HepG2 (cell line): ENCODE results near the gene TRIM54. TPM values are rescaled to one million over a fixed set of nuclear protein-coding genes. Genes with fewer than 3 reads are reported as not detected.

Experiments
- CENPT ChIP-seq: sonication (generic); formaldehyde crosslinking; IDR thresholded peaks from 2 replicates; pipeline ENCODE4 v1.8.0; 2022; ENCODE audit warnings: low read depth, mild to moderate bottlenecking, moderate library complexity, missing genetic modification reagents
- DNMT1 ChIP-seq: sonication (generic); formaldehyde crosslinking; IDR thresholded peaks from 2 replicates; pipeline ENCODE4 v1.5.1; 2020; ENCODE audit warnings: mild to moderate bottlenecking, missing genetic modification reagents
- HNF4G ChIP-seq, 2 experiments: sonication (generic) in 1 of 2; formaldehyde crosslinking in 1 of 2; IDR thresholded peaks; 2 replicates each; pipeline versions ENCODE4 v1.4.0 to v1.6.1; 2011 to 2020; ENCODE audit warnings: borderline replicate concordance in 2 of 2, low read depth in 2 of 2, mild to moderate bottlenecking in 2 of 2, low read length in 1 of 2, missing genetic modification reagents in 1 of 2, moderate library complexity in 1 of 2
- KDM5A ChIP-seq: fragments of 200-600 bp; sonication (generic); IDR thresholded peaks from 2 replicates; pipeline ENCODE4 v1.7.0; 2018; ENCODE audit warnings: antibody characterized with exemption, mild to moderate bottlenecking, low read length, borderline replicate concordance
- KMT2A ChIP-seq: sonication (generic); formaldehyde crosslinking; IDR thresholded peaks from 2 replicates; pipeline ENCODE4 v1.4.0; 2020; ENCODE audit warnings: missing genetic modification reagents
- NCOA1 ChIP-seq: sonication (generic); formaldehyde crosslinking; IDR thresholded peaks from 2 replicates; pipeline ENCODE4 v1.9.0; 2021; ENCODE audit warnings: missing genetic modification reagents
- NR3C1 ChIP-seq: sonication (generic); formaldehyde crosslinking; IDR thresholded peaks from 2 replicates; pipeline ENCODE4 v1.4.0; 2020; ENCODE audit warnings: missing genetic modification reagents
- SNAI1 ChIP-seq: sonication (generic); formaldehyde crosslinking; IDR thresholded peaks from 2 replicates; pipeline ENCODE4 v1.5.0; 2020; ENCODE audit warnings: mild to moderate bottlenecking, missing genetic modification reagents, borderline replicate concordance
- TARDBP ChIP-seq: sonication (generic); formaldehyde crosslinking; IDR thresholded peaks from 2 replicates; pipeline ENCODE4 v1.8.0; 2022; ENCODE audit warnings: mild to moderate bottlenecking, missing genetic modification reagents
- ZNF207 ChIP-seq: fragments of 450-650 bp; IDR thresholded peaks from 2 replicates; pipeline ENCODE4 v1.6.1; 2016; ENCODE audit warnings: antibody characterized with exemption, borderline replicate concordance
- polyA plus RNA-seq, 8 experiments: library from polyadenylated mRNA; depleted of rRNA in 3 of 8; stranded (reverse) in 7 of 8; unstranded in 1 of 8; fragments of >200 nt; fragmentation: Illumina TruSeq in 4 of 8; extraction: Trizol in 4 of 8; gene quantifications; 2 replicates each; pipeline versions ENCODE4 v1.2.1 to v1.2.3, GENCODE V29; 2011 to 2016; ENCODE audit warnings: low read depth in 4 of 8, missing spikeins in 1 of 8, mixed read lengths in 1 of 8; ENCODE audit not compliant: insufficient read depth in 1 of 8
- total RNA-seq, 5 experiments: library from RNA; depleted of rRNA; stranded (reverse); fragments of >200 nt; fragmentation: Illumina TruSeq; extraction: Trizol; gene quantifications; 2 replicates each; pipeline ENCODE4 v1.2.3, GENCODE V29; 2016; ENCODE audit warnings: low read depth in 1 of 5
- TF ChIP-seq, protein P1 (sequence below): sonication (generic); formaldehyde crosslinking; IDR thresholded peaks from 2 replicates; pipeline ENCODE4 v1.4.0; 2020; ENCODE audit warnings: missing genetic modification reagents
- TF ChIP-seq, protein P2 (sequence below): IDR thresholded peaks from 2 replicates; pipeline ENCODE4 v1.6.1; 2016; ENCODE audit warnings: low read depth
- TF ChIP-seq, protein P3 (sequence below): sonication (generic); formaldehyde crosslinking; IDR thresholded peaks from 2 replicates; pipeline ENCODE4 v1.4.0; 2020; ENCODE audit warnings: mild to moderate bottlenecking, missing genetic modification reagents
- TF ChIP-seq, protein P4 (sequence below): sonication (generic); formaldehyde crosslinking; IDR thresholded peaks from 2 replicates; pipeline ENCODE4 v1.5.0; 2020; ENCODE audit warnings: mild to moderate bottlenecking, missing genetic modification reagents
- TF ChIP-seq, protein P5 (sequence below): sonication (generic); formaldehyde crosslinking; IDR thresholded peaks from 2 replicates; pipeline ENCODE4 v1.5.0; 2020; ENCODE audit warnings: missing genetic modification reagents, mild to moderate bottlenecking, borderline replicate concordance
- TF ChIP-seq, protein P6 (sequence below): sonication (generic); formaldehyde crosslinking; IDR thresholded peaks from 2 replicates; pipeline ENCODE4 v1.5.0; 2020; ENCODE audit warnings: missing genetic modification reagents
- TF ChIP-seq, protein P7 (sequence below): sonication (generic); formaldehyde crosslinking; IDR thresholded peaks from 2 replicates; pipeline ENCODE4 v1.9.0; 2021; ENCODE audit warnings: missing genetic modification reagents, mild to moderate bottlenecking, borderline replicate concordance

TRIM54 gene
- total and polyA plus RNA-seq, 2 of the 13 experiments (the other 11 are each of a cell fraction or from before 2014, with no cell fraction given), result 0.07 to 0.13 TPM

DNA sequence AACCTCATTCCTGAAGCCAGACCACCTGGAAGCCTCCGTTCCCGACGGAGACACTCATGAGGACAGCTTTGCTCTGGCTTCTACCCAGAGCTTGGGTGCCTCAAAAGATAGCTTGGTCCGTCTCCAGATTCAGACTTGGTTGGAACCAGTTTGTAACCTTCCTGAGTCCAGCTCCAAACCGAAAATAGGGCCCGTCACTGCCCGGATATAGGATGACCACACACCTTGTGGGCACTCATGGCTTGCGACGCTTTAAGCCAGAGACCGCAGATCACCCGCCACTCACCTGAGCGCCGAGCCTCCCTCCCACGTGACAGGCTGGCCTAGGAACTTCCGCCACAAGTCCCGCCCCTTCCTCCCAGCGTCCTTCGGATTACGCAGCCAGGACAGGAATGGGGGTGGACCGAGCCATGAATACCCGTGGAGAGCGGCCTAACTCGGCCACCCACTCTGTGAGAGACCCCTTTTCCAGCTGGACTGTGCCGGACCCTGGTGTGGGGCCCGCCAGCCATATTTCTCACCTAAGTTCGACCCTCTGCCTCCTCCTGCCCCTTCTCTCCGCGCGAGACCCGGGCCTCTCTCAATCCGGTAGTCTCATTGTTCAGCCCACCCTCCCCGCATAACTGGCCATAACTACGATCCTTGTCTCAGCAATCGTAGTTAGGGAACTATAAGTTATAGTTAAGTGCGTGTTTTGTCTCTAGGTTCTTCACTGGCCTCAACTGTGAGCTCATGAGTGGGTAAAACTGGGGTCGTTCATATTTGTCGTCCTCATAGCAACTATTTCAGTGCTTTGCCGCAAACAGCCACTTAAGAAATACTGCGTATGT, 40.8 kb downstream of the TRIM54 start, which contains the start of gene MPV17 (continued):
- TF ChIP-seq, protein P1, sequence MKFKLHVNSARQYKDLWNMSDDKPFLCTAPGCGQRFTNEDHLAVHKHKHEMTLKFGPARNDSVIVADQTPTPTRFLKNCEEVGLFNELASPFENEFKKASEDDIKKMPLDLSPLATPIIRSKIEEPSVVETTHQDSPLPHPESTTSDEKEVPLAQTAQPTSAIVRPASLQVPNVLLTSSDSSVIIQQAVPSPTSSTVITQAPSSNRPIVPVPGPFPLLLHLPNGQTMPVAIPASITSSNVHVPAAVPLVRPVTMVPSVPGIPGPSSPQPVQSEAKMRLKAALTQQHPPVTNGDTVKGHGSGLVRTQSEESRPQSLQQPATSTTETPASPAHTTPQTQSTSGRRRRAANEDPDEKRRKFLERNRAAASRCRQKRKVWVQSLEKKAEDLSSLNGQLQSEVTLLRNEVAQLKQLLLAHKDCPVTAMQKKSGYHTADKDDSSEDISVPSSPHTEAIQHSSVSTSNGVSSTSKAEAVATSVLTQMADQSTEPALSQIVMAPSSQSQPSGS (CRISPR knock-in tag), result peak; percentile 84; the same call in 1 of the 2 replicates
- TF ChIP-seq NCOA1 (CRISPR knock-in tag) (no peak; the same call in 1 of the 2 replicates), DNMT1 (CRISPR knock-in tag) (no peak), SNAI1 (CRISPR knock-in tag) (no peak; the same call in 1 of the 2 replicates), KDM5A (peak; percentile 93), TARDBP (CRISPR knock-in tag) (peak; percentile 73), CENPT (CRISPR knock-in tag) (peak; percentile 83; the same call in 1 of the 2 replicates), KMT2A (CRISPR knock-in tag) (peak; percentile 50), ZNF207 (no peak), HNF4G (IDR thresholded peaks at IDR 0.05; ENCODE audit: borderline replicate concordance, low read depth, low read length) (0 out of 2 replicates have a peak, but pooled peaks have one; percentile 18), HNF4G (CRISPR knock-in tag; IDR thresholded peaks at IDR 0.05; ENCODE audit: borderline replicate concordance, low read depth) (no peak; the same call in 1 of the 2 replicates), NR3C1 (CRISPR knock-in tag) (no peak)
- TF ChIP-seq, protein P2, sequence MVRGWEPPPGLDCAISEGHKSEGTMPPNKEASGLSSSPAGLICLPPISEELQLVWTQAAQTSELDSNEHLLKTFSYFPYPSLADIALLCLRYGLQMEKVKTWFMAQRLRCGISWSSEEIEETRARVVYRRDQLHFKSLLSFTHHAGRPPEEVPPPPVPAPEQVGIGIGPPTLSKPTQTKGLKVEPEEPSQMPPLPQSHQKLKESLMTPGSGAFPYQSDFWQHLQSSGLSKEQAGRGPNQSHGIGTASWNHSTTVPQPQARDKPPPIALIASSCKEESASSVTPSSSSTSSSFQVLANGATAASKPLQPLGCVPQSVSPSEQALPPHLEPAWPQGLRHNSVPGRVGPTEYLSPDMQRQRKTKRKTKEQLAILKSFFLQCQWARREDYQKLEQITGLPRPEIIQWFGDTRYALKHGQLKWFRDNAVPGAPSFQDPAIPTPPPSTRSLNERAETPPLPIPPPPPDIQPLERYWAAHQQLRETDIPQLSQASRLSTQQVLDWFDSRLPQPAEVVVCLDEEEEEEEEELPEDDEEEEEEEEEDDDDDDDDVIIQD (CRISPR knock-in tag), result 0 out of 2 replicates have a peak, but pooled peaks have one; percentile 56
- TF ChIP-seq, protein P3, sequence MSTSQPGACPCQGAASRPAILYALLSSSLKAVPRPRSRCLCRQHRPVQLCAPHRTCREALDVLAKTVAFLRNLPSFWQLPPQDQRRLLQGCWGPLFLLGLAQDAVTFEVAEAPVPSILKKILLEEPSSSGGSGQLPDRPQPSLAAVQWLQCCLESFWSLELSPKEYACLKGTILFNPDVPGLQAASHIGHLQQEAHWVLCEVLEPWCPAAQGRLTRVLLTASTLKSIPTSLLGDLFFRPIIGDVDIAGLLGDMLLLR (CRISPR knock-in tag), result peak; percentile 44
- TF ChIP-seq, protein P4, sequence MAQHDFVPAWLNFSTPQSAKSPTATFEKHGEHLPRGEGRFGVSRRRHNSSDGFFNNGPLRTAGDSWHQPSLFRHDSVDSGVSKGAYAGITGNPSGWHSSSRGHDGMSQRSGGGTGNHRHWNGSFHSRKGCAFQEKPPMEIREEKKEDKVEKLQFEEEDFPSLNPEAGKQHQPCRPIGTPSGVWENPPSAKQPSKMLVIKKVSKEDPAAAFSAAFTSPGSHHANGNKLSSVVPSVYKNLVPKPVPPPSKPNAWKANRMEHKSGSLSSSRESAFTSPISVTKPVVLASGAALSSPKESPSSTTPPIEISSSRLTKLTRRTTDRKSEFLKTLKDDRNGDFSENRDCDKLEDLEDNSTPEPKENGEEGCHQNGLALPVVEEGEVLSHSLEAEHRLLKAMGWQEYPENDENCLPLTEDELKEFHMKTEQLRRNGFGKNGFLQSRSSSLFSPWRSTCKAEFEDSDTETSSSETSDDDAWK (CRISPR knock-in tag), result no peak
- TF ChIP-seq, protein P5, sequence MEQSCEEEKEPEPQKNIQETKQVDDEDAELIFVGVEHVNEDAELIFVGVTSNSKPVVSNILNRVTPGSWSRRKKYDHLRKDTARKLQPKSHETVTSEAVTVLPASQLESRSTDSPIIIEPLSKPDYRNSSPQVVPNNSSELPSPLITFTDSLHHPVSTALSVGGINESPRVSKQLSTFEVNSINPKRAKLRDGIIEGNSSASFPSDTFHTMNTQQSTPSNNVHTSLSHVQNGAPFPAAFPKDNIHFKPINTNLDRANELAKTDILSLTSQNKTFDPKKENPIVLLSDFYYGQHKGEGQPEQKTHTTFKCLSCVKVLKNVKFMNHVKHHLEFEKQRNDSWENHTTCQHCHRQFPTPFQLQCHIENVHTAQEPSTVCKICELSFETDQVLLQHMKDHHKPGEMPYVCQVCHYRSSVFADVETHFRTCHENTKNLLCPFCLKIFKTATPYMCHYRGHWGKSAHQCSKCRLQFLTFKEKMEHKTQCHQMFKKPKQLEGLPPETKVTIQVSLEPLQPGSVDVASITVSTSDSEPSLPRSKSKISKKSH (CRISPR knock-in tag), result peak; percentile 94
- TF ChIP-seq, protein P6, sequence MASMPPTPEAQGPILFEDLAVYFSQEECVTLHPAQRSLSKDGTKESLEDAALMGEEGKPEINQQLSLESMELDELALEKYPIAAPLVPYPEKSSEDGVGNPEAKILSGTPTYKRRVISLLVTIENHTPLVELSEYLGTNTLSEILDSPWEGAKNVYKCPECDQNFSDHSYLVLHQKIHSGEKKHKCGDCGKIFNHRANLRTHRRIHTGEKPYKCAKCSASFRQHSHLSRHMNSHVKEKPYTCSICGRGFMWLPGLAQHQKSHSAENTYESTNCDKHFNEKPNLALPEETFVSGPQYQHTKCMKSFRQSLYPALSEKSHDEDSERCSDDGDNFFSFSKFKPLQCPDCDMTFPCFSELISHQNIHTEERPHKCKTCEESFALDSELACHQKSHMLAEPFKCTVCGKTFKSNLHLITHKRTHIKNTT (CRISPR knock-in tag), result no peak
- TF ChIP-seq, protein P7, sequence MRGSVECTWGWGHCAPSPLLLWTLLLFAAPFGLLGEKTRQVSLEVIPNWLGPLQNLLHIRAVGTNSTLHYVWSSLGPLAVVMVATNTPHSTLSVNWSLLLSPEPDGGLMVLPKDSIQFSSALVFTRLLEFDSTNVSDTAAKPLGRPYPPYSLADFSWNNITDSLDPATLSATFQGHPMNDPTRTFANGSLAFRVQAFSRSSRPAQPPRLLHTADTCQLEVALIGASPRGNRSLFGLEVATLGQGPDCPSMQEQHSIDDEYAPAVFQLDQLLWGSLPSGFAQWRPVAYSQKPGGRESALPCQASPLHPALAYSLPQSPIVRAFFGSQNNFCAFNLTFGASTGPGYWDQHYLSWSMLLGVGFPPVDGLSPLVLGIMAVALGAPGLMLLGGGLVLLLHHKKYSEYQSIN, result no peak
